GM19193 (cell line): Measurements from ENCODE around the gene SSU72.

Experiments used
- POLR2A ChIP-seq: IDR thresholded peaks from 4 replicates; pipeline ENCODE4 v1.6.1; 2011; ENCODE audit not compliant: insufficient read depth, insufficient read length; ENCODE audit errors: extremely low read depth

SSU72 gene

DNA sequence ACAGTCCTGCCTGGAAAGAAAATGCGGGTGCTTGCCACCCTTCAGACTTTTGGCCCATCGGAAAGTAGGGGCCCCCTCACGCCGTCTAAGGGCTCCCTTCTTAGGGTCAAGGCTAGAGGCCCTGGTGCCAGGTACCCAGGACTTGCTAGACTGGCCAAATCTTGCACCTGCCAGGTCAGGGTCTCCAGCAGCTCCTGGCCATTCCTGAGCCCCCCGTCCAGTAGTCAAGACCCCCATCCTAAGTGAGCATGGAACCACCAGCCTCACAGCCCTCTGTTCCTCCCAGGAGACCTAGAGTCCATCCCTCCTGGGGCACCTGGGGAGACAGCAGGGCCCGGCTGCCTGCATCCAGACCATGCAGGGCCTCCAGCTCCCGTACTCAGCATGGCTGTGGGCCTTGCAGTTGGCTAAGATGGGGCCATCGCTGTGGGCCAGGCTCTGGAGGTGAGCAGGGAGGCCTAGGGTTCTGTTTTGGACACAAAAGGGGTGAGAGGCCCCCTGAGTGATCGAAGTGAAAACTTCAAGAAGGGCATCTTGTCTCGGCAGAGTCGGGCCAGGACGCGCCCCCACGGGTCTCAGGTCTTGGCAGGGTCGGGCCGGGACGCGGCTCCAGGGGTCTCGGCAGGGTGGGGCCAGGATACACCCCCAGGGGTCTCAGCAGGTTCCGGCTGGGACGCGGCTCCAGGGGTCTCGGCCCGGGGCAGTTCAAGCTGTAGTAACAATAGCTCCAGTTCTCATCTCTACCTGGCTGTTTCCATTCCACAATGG is 19.4 kb upstream of the SSU72 start:
- no peak for TF ChIP-seq POLR2A

DNA sequence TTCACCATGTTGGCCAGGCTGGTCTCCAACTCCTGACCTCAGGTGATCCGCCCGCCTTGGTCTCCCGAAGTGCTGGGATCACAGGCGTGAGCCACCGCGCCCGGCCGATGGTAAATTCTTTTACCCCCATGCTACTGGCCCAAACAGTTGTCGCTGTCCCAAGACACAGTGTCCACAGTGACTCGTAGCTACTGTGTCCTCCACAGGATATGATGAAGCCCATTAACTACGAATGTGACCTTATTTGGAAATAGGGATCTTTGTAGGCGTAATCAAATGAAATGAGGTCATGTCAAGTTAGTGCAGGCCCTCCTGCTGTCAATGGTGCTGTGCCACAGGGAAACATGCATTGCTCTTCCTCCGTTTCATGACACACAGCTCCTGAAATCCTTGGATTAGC is 16.8 kb upstream of the SSU72 start:
- no peak for TF ChIP-seq POLR2A

DNA sequence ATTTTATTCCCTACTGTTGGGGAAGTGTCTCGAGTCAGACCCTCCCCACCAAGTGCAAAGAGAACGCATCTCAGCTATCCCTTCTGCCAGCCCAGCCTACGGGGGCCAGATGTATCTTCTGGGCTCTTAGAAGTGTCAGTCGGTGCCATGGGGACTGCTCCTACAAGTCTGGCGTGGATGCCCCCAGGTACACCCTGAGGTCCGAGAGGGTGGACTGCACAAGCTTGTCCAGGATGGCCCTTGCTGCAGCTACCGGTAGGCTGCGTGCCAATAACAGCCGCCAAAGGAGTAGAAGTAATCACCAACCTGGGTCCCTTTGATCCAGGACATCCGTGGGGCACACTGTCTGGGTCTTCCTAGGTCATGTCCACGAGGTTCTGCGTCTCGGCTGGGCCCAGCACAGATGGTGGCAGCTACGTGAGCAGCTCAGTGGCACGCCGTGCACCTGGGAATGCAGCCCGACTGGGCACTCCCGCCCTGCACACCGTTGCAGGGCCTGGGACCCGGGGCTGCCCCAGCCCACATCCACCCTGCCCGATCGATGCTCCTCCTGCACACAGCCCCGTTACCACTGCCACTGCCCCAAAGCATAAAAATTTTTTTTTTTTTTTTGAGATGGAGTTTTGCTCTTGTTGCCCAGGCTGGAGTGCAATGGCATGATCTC is 8.8 kb upstream of the SSU72 start:
- TF ChIP-seq POLR2A, result no peak

DNA sequence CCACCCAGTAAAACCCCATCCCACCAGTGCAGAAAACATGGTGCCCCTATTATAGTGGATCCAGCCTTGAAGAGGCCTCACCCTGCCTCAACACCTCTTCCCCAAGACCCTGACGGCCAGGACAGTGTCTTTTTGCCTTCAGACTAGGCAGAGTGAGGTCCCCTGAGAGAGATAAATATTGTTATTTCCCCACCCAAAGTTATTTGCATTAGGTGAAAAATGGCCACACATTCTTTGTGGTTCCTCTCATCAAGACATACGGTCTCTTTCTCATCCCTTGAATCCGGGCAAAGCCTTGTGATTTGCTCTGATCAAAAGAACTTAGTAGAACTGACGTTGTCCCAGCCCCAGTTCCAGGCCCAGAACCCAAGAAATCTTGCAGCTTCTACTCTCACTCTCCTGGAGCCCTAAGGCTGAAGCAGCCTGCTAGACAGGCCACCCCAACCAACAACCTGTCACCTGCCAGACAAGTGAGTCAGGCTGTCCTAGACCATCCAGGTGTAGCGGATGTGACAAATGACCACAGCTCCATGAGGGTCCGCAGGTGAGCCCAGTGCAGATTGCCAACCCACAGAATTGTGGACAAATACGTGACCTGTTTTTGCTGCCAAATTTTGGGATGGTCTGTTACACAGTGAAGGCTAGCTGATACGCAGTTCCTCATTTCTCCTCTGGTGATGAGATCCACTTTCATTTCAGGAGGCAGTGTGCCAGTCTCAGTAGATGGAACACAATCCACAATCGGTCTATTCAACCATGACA is 8.1 kb upstream of the SSU72 start:
- no peak for TF ChIP-seq POLR2A

DNA sequence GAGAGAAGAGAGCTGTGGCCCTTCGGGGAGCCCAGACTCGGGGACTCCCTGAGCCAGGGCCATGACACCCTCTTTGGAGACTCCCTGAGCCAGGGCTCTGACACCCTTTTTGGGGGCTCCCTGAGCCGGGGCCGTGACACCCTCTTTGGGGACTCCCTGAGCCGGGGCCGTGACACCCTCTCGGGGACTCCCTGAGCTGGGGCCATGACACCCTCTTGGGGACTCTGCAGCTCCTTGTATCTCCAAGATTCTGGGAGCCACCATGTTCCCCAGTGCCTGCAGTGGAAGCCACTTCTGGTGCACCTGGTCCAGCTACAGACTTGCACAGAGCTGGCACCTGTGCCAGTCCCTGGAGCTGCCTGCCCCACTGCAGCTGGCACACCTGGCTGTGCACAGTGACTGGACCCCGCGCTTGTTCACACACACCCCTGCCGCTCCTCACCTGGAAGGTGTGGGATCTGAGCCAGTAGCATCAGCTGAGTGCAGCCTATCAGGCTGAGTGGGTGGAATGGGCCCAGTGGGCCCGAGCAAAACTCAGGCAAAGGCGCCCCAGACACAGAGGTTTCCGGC is 3.8 kb upstream of the SSU72 start:
- no peak for TF ChIP-seq POLR2A

DNA sequence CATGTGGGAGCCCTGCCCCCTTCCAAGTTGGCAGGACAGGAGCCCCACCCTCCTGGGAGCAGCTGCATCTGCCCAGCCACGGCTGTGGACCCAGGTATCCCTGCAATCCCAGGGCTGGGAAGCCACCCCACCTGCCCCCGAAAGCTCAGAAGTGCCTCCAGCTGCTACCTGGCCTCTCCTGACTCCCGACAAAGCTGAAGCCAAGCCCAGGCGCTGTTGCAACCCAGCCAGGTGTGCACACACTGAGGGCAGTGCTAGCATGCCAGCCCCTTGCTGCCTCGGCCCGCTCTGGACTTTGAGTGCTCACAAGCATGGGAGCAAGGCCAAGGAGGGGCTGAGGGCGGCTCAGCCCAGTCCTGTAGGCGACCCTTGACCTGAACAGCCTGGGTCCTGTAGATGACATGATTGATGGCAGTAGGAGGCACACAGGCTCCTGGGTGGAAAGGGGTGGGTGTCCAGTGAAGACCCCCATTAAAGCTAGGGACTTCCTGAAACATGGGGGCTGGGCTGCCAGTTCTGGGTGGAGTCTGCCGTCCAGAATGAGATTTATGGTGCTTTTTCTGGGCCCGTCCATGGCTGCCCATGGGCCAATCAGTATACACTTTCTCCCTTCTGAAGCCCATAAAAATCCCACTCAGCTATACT is 2.8 kb upstream of the SSU72 start:
- no peak for TF ChIP-seq POLR2A

DNA sequence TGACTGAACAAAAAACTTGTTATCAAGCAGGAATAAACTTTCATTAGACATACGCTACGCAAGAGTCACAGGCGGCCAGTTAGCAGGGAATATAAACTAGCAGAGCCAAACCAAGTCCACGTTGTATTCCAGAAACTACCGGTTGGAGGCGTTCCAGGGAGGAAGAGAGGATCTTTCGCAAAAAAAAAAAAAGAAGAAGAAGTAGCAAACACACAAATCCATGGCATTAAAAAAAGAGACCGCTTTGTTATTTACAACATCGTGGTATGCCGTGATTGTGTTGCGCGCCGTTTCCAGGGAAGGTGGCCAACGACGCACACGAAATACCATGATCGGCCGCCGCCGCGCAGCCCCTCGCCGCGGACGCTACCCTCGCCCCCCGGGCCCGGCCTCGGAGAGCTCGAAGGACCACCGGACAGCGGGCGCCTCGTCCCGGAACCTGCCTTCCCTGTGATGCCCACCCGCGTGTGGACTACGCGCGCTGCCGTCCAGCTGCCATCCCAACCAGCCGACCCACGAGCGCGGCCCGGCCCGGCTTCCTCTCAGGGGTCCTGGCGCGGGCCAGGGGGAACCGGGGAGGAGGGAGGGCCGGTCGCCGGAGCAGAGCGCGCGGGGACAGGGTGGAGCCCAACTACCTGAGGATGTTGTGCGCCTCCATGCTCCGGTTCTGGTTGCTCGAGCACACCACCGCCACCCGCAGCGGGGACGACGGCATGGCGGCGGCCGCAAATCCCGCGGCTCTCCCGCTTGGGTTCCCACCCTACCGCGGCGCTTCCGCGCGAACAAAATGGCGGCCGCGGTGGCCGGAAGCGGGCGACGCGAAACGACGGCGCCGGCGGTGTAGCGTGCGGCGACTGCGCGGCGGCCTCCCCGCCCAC is 581 bp downstream of the SSU72 start:
- TF ChIP-seq POLR2A, result no peak

DNA sequence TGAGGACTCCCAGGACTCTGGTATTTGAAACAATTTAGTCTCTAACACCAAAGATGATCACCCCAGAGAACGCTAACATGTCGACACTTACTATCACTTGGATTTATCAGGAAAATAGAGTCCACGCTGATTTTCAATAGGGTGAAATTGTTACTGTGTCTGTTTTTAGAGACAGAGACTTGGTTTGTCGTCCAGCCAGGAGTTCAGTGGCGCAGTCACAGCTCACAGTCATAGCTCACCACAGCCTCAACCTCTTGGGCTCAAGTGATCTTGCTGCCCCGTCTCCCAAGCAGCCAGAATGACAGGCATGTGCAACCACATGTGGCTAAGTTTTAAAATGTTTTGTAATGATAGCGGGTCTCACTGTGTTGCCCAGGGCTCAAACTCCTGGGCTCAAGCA is 5.3 kb downstream of the SSU72 start:
- no peak for TF ChIP-seq POLR2A

DNA sequence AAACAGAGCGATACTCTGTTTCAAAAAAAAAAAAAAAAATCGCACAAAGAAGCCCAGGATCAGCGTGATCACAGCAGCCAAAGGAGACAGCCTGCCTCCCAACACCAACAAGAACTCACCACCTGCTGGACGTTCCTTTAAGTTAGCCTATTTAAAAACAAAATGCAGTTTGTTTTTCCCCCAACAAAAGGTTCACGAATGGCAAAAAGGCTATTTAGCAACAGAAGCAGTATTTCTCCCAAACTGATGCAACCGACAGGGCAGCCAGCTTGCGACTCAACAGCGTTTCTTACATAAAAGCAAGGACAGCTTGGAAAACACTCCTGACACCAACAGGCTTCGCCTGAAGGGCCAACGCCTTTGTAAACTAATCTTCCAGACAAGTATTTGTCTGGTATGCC is 6.8 kb downstream of the SSU72 start:
- TF ChIP-seq POLR2A, result no peak

DNA sequence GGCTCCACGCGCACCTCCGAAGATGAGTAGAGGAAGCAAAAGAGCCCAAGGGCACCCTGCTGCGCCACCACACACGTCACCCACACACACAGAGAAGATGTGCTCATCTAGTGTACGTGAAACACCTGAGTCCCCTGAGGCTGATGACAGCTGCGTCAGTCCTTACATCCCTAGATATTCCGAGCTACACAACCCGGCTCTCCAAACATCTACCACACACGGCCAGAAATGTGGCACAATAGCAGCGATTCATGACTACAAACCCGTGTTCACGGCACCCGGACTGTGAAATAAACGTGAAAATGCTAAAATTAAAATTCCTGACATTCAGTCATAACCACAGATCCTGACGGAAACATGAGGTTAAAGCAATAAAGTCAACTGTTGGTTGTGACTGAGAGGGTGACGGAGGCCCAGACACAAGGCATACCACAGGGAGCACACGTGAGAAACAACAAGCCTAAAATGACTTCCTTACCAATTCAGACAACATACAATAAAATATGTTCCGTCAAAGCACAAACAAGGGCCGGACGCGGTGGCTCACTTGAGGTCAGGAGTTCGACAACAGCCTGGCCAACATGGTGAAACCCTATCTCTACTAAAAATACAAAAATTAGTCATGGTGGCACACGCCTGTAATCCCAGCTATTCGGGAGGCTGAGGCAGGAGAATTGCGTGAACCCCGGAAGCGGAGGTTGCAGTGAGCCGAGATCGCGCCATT is 7.3 kb downstream of the SSU72 start:
- no peak for TF ChIP-seq POLR2A

DNA sequence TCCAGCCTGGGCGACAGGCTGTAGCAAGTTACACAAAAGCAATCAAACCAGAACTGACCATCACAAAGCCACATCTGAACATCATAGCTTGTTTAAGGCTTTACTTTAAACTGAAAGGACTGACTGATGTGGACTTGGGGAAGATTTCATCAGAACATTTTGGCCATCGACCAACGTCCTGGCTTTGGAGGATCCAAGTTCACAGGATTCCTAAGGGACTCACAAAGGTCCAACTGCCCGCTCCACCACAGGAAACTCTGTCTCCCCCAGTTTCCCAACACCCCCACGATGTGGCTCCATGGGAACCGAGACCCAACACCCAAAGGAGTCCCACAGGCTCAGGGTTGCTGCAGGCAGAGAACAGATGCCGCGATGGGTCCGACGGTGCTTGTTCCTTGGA is 9.3 kb downstream of the SSU72 start:
- TF ChIP-seq POLR2A, result no peak

DNA sequence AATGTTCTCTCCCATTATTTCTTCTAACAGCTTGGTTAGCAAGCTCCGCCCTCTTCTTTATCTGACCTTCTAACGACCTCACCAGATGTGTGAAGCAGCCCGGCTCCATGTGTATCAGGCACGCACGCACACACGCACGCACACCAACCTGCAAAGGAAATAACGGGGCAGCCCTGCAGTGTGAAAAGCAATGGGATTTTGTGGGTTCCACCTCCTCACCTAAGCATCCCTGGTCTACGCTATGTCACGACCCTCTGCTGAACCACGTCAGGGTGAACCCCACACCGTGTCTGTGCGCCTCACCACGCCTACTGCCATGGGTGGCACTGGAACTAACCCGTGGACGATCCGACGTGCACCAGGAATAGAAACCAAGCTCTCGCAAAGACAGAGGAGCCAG is 10.4 kb downstream of the SSU72 start:
- no peak for TF ChIP-seq POLR2A

DNA sequence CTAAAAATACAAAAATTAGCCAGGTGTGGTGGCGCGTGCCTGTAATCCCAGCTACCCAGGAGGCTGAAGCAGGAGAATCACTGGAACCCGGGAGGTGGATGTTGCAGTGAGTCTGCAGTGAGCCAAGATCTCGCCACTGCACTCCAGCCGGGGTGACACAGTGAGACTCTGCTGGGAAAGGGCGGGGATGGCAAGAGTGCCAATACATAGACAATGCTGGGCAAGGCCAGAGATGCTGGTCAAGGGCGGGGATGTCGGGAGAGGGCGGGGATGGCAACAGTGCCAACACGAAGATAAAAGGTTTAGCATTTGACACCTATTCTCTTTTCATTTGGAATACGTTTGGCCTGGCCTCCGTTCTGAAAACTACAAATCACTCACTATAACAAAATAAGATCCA is 11.0 kb downstream of the SSU72 start:
- TF ChIP-seq POLR2A, result no peak
